Activated CD4-positive, alpha-beta T cell treated with anti-CD3 and anti-CD28 coated beads for 1 hour (primary cell): Measurements from ENCODE around the gene SPATS1.
"Not testable (repeated sequence)": the region's sequence is repeated elsewhere in the genome, so short reads cannot be mapped to it uniquely, and the experiment has no call there.

Experiments used
- DNase-seq: peaks from one replicate; pipeline ENCODE4 v3.0.0-alpha.2; 2020

SPATS1 gene

DNA sequence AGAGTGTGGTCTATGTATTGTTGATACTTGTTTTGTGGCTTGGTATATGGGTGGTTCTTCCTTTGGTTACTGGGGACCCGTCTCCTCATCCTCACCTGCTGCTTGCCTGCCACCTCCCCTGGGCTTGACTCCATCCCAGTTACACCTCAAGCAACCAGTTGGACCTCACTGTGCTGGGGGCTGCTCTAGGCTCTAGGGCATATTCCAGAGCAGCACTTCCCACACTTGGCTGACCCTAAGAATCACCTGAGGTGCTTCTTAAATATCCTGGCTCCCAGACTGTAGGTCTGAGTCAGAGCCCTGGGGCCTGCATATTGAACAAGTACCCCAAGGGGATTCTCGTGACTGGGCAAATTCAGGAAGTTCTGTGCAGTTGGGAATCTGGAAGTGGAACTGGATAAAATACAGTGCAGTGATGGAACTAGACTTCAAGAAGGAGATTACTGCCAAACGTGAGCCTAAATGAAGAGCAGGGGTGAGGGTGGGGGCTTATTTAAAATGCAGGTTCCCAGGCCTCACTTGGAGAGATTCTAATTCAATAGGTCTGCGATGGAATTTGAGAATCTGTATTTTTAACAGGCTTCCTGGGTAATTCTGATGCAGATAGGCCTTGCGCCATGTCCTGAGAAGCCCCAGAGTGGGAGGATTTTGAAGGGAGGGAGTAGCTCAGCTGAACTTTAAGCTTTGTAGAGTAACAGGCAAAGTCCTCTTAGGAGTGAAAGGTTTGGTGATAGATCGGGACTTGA, 7.6 kb downstream of the SPATS1 start:
- DNase-seq, result no peak

DNA sequence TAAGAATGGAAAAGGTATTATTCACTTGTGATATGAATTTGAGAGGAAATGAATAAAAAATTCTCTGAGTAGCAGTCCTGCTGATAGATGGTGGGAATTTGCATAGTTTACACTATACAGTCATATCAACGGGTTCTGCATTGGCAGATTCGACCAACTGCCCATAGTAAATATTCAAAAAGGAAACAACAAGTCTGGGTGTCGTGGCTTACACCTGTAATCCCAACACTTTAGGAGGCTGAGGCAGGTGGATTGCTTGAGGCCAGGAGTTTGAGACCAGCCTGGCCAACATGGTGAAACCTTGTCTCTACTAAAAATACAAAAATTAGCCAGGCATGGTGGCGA, 8.2 kb downstream of the SPATS1 start:
- not testable (repeated sequence) for DNase-seq

DNA sequence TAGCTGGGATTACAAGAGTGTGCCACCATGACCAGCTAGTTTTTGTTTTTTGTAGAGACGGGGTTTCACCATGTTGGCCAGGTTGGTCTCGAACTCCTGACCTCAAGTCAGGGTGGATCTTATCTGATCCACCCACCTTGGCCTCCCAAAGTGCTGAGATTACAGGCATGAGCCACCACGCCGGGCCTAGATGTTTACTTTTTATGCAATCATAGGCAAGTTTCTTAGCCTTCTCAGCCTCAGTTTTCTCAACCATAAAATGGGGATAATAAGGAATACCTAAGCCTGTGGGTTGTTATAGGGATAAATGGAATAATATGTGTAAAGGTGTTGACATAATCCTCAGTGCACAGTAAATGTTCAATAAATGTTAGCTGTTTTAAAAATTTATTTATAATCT, 9.8 kb downstream of the SPATS1 start:
- DNase-seq, result no peak

- no peak for DNase-seq
These were observed 10.9 kb downstream of the SPATS1 start for GRCh38 chr6:44353336-44353735.

GRCh38 chr6:44355640-44356039, 13.2 kb downstream of the SPATS1 start:
- DNase-seq, result no peak

GRCh38 chr6:44356487-44356886, 14.0 kb downstream of the SPATS1 start:
- no peak for DNase-seq

GRCh38 chr6:44359973-44360372, 17.5 kb downstream of the SPATS1 start:
- no peak for DNase-seq

GRCh38 chr6:44361947-44362346, 19.5 kb downstream of the SPATS1 start:
- DNase-seq, result no peak

DNA sequence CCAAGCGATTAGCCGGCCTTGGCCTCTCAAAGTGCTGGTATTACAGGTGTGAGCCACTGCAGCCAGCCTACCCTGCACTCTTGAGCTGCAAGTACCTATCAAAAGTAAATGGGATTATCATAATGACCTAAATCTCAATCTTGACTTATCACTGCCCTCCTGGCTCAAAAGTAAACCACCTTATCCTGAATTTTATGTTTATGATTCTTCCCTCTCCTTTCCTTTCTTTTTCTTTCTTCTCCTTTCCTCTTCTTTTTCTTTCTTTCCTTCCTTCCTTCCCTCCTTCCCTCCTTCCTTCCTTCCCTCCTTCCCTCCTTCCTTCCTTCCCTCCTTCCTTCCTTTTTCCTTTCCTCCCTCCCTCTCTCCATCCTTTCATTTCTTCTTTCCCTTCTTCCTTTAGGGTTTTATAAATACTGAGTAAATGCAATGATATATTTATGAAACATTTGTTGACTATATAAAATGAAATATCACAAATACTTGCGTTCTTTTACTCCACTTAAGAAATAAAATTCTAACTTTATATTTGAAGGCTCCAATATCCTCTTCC, 21.0 kb downstream of the SPATS1 start:
- DNase-seq, result no peak

GRCh38 chr6:44366781-44367180, 24.3 kb downstream of the SPATS1 start:
- DNase-seq, result no peak

DNA sequence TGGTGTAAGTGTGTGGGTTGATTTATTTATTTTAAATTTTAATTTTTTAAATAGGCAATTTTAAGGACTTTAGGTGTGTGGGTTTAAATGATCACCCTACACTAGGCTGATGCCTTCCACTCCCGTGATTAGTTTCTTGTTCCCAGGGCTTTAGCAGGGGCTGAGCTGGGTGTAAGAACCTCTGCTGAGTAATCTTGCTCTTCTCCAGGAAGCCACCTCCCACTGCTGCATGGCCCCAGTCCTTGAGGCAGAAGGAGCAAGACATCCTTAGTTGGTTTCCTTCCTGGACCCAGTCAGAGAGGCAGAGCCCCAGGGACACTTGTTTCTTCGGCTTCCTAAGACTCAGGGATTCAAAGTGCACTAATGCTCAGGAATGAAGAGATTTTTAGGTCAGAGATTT, 25.2 kb downstream of the SPATS1 start:
- no peak for DNase-seq

GRCh38 chr6:44373051-44373450, 30.6 kb downstream of the SPATS1 start:
- no peak for DNase-seq

DNA sequence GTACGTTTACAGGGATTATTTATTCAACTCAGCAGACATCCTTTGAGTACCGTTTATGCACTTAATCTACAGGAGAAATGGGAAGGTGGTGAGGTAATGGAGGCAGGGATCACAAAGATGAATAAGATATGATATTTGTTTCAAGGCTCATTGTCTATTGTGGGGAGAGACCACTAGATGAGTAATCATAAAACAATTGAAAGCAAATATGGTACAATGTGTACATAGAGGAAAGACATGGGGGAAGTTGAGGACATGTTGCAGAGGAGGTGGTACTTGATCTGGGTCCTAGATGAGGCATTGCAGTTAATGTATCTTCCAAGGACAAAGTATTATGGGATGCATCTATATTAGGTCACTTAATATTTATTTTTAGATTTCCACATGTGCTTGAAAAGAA, 31.3 kb downstream of the SPATS1 start:
- DNase-seq, result no peak

DNA sequence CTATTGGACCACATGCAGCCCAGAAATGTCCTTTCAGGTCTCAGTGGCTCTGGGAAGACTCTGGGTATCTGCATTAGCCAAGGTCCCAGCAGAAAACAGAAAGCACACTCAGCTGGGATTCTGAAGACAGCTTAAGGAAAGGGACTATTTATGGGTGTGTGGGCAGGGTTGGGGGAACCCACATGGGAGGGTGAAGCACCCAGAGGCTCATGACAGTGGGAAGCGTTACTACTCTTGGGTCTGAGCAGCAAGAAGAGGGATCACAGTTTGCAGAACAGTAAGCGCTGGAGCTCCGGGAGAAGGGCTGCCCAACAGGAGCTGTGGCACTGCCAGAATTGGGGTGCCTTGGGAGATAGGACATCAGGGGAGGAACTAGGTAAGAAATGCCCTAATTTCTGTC, 32.6 kb downstream of the SPATS1 start:
- no peak for DNase-seq

- no peak for DNase-seq
These were observed 35.0 kb downstream of the SPATS1 start for GRCh38 chr6:44377484-44377883.

- no peak for DNase-seq
These were observed 35.5 kb downstream of the SPATS1 start for GRCh38 chr6:44377971-44378370.

DNA sequence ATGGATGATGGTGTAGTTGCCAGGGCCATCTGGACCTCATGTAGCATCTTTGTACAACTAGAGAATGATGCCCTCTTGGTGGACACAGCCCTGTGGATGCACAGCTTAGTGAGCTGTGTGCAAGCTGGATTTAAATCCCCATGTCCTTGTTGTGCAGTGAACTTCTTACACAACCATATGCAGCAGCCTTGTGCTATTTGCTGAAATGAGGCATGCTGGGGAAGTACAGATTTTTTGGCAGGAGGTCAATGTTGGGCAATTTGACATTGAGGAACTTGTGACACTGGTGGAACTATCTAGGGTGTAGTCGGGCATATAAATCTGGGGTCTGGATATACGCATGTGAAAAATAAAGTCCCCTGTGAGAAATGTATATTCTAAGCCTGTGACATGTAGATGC, 39.3 kb downstream of the SPATS1 start:
- DNase-seq, result no peak

GRCh38 chr6:44386364-44386928, 44.0 kb downstream of the SPATS1 start:
- DNase-seq, result no peak

GRCh38 chr6:44386929-44387345, 44.5 kb downstream of the SPATS1 start:
- no peak for DNase-seq

- DNase-seq, result peak; percentile 84
These were observed 45.1 kb downstream of the SPATS1 start, which contains the start of gene CDC5L for GRCh38 chr6:44387346-44388134. TSS of gene CDC5L (plus strand) at chr6:44387706. CDS start at chr6:44387824, 118 bp downstream.

GRCh38 chr6:44388135-44388487, 45.7 kb downstream of the SPATS1 start:
- no peak for DNase-seq

- no peak for DNase-seq
These were observed 46.4 kb downstream of the SPATS1 start for GRCh38 chr6:44388887-44389286.

DNA sequence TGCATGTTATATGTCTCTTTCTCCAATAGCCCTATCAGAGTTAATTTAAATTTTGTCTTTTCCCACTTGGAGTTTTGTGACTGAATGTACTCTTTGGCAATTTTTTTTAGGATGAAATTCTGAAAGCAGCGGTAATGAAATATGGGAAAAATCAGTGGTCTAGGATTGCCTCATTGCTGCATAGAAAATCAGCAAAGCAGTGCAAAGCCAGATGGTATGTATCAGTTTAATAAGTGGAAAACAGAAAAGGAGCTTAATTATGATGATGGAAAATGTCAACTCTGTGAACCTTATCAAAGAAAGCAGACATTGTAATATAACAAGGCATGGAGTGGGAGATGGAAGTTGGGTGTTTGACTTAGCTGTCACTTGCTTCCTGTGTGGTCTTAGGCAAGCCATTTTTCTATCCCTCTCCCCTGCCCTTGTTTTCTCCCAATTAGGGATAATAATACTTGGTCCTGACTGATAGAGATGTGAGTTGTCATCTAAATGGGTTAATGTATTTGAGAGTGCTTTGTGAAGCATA, 47.8 kb downstream of the SPATS1 start:
- no peak for DNase-seq
